GM12878 (cell line): Measurements from ENCODE around the gene TEKT5. TPM values are rescaled to one million over a fixed set of nuclear protein-coding genes. Genes with fewer than 3 reads are reported as not detected.

Source experiments
- ASH2L ChIP-seq: fragments of 300-600, 200-600 bp; sonication (generic); IDR thresholded peaks from 2 replicates; pipeline ENCODE4 v1.6.1; 2017; ENCODE audit warnings: low read depth, mild to moderate bottlenecking, borderline replicate concordance
- ATF3 ChIP-seq: IDR thresholded peaks from 2 replicates; pipeline ENCODE4 v1.6.1; 2011; ENCODE audit warnings: low read depth, mild to moderate bottlenecking, low read length, moderate library complexity, borderline replicate concordance; ENCODE audit errors: extremely low read depth
- BACH1 ChIP-seq: fragments of 450-650 bp; IDR thresholded peaks from 2 replicates; pipeline ENCODE4 v1.6.1; 2017; ENCODE audit warnings: mild to moderate bottlenecking, borderline replicate concordance
- BCLAF1 ChIP-seq: fragments of 450-650 bp; IDR thresholded peaks from 2 replicates; pipeline ENCODE4 v1.6.1; 2017; ENCODE audit warnings: antibody characterized with exemption, mild to moderate bottlenecking, moderate library complexity
- CBX5 ChIP-seq: sonication (generic); IDR thresholded peaks from 2 replicates; pipeline ENCODE4 v1.6.1; 2016; ENCODE audit warnings: low read depth, moderate library complexity, mild to moderate bottlenecking, inconsistent platforms
- CEBPB ChIP-seq, 2 experiments: fragments of 150-350 bp in 1 of 2; IDR thresholded peaks; 2 replicates each; pipeline ENCODE4 v1.6.1; 2012 to 2014; ENCODE audit warnings: low read depth in 2 of 2, low read length in 2 of 2, borderline replicate concordance in 1 of 2, inconsistent platforms in 1 of 2
- ESRRA ChIP-seq: IDR thresholded peaks from 2 replicates; pipeline ENCODE4 v1.6.1; 2012; ENCODE audit warnings: mild to moderate bottlenecking, low read length, improper control_type of control experiment
- ETV6 ChIP-seq, 2 experiments: fragments of 450-650 bp in 1 of 2; IDR thresholded peaks in 1 of 2; conservative IDR thresholded peaks in 1 of 2; 2 replicates each; pipeline ENCODE4 v1.6.1; 2014; ENCODE audit warnings: antibody characterized with exemption in 1 of 2, borderline replicate concordance in 1 of 2, low read depth in 1 of 2, mild to moderate bottlenecking in 1 of 2, moderate library complexity in 1 of 2
- FOXM1 ChIP-seq: IDR thresholded peaks from 2 replicates; pipeline ENCODE4 v1.6.1; 2012; ENCODE audit warnings: low read depth, mild to moderate bottlenecking, inconsistent platforms, low read length, moderate library complexity
- HDAC6 ChIP-seq: fragments of 200-600 bp; sonication (generic); IDR thresholded peaks from one replicate; pipeline ENCODE4 v1.8.0; 2017; ENCODE audit warnings: antibody characterized with exemption; ENCODE audit not compliant: unreplicated experiment
- IKZF2 ChIP-seq, 2 experiments: fragments of 450-650 bp; IDR thresholded peaks; 2 replicates each; pipeline ENCODE4 v1.6.1; 2017; ENCODE audit warnings: mild to moderate bottlenecking in 2 of 2, moderate library complexity in 2 of 2
- JUND ChIP-seq: IDR thresholded peaks from 2 replicates; pipeline ENCODE4 v1.6.1; 2012; ENCODE audit warnings: low read depth, mild to moderate bottlenecking, low read length, improper control_type of control experiment, moderate library complexity
- MTA2 ChIP-seq: fragments of 450-650 bp; IDR thresholded peaks from 2 replicates; pipeline ENCODE4 v1.6.1; 2016; ENCODE audit warnings: low read depth, mild to moderate bottlenecking, moderate library complexity
- MXI1 ChIP-seq: fragments of 150-350 bp; IDR thresholded peaks from 2 replicates; pipeline ENCODE4 v1.6.1; 2011; ENCODE audit warnings: low read depth, mild to moderate bottlenecking, inconsistent platforms, low read length, improper control_type of control experiment
- NR2F1 ChIP-seq: fragments of 450-650 bp; conservative IDR thresholded peaks from 2 replicates; pipeline ENCODE4 v1.6.1; 2017; ENCODE audit warnings: mild to moderate bottlenecking
- PAX8 ChIP-seq: fragments of 450-650 bp; IDR thresholded peaks from 2 replicates; pipeline ENCODE4 v1.6.1; 2017; ENCODE audit warnings: mild to moderate bottlenecking, moderate library complexity
- RAD51 ChIP-seq: fragments of 450-650 bp; IDR thresholded peaks from 2 replicates; pipeline ENCODE4 v1.6.1; 2016; ENCODE audit warnings: moderate library complexity, mild to moderate bottlenecking, inconsistent platforms
- REST ChIP-seq: IDR thresholded peaks from 2 replicates; pipeline ENCODE4 v1.6.1; 2012; ENCODE audit warnings: mild to moderate bottlenecking, low read depth, low read length
- SIX5 ChIP-seq: IDR thresholded peaks from 2 replicates; pipeline ENCODE4 v1.6.1; 2011; ENCODE audit warnings: mild to moderate bottlenecking, low read depth, low read length, moderate library complexity; ENCODE audit not compliant: severe bottlenecking
- SP1 ChIP-seq: IDR thresholded peaks from one replicate; pipeline ENCODE4 v1.6.1; 2011; ENCODE audit warnings: low read depth, low read length
- SREBF2 ChIP-seq: IDR thresholded peaks from 2 replicates; pipeline ENCODE4 v1.6.1; 2012; ENCODE audit warnings: mild to moderate bottlenecking, low read length
- STAT3 ChIP-seq: IDR thresholded peaks from 2 replicates; pipeline ENCODE4 v1.6.1; 2011; ENCODE audit warnings: low read depth, low read length, improper control_type of control experiment
- SUPT20H ChIP-seq: IDR thresholded peaks from 2 replicates; pipeline ENCODE4 v1.6.1; 2011; ENCODE audit warnings: low read depth, mild to moderate bottlenecking, low read length, moderate library complexity, borderline replicate concordance; ENCODE audit not compliant: control insufficient read depth
- TBL1XR1 ChIP-seq: IDR thresholded peaks from 2 replicates; pipeline ENCODE4 v1.6.1; 2012; ENCODE audit warnings: low read depth, low read length, improper control_type of control experiment
- TCF3 ChIP-seq: IDR thresholded peaks from 2 replicates; pipeline ENCODE4 v1.6.1; 2012; ENCODE audit warnings: low read depth, mild to moderate bottlenecking, low read length, borderline replicate concordance; ENCODE audit not compliant: insufficient read depth
- polyA plus RNA-seq, 11 experiments: library from polyadenylated mRNA; depleted of rRNA in 4 of 11; unstranded in 6 of 11; stranded (reverse) in 5 of 11; fragments of >200 nt; fragmentation: Nextera tagmentation in 4 of 11; fragmentation: Illumina TruSeq in 1 of 11; extraction: Ambion mirVana in 4 of 11; extraction: Trizol in 1 of 11; gene quantifications; 1 replicate in 1 of 11; 2 replicates in 10 of 11; pipeline versions ENCODE4 v1.2.1 to v1.2.3, GENCODE V29; 2011 to 2016; ENCODE audit warnings: inconsistent platforms in 2 of 11, missing spikeins in 2 of 11, low read depth in 1 of 11
- total RNA-seq, 4 experiments: library from RNA; depleted of rRNA in 3 of 4; stranded (reverse); fragments of >200 nt in 3 of 4; fragmentation: Illumina TruSeq in 1 of 4; extraction: Trizol in 1 of 4; gene quantifications; 2 replicates each; pipeline versions ENCODE4 v1.2.1 to v1.2.3, GENCODE V29; 2013 to 2021

The TEKT5 gene
- total and polyA plus RNA-seq, 10 of the 15 experiments (the other 5 are each of a cell fraction or from before 2014, with no cell fraction given), result 0.19 to 2.2 (median 0.68) TPM; not detected in 1

- TF ChIP-seq SREBF2 (peak; percentile 89), JUND (no peak), CBX5 (no peak), MXI1 (peak; percentile 100), BACH1 (peak; percentile 95), ETV6 (conservative IDR thresholded peaks at IDR 0.05 in 1 of 2, IDR thresholded peaks at IDR 0.05 in 1 of 2; ENCODE audit: borderline replicate concordance in 1 of 2, low read depth in 1 of 2) (no peak), BCLAF1 (no peak), FOXM1 (no peak), SUPT20H (no peak), ASH2L (no peak), SIX5 (no peak), RAD51 (no peak), NR2F1 (peak; percentile 90), ATF3 (no peak), CEBPB (IDR thresholded peaks at IDR 0.05; ENCODE audit: borderline replicate concordance in 1 of 2, low read depth in 2 of 2, low read length in 2 of 2) (no peak), ESRRA (no peak), MTA2 (peak; percentile 53; the same call in 1 of the 2 replicates), TCF3 (no peak), REST (no peak), STAT3 (no peak), TBL1XR1 (no peak), SP1 (no peak), PAX8 (no peak), HDAC6 (no peak), IKZF2 (IDR thresholded peaks at IDR 0.05) (peak in 1 of 2 experiments; percentile 56; a peak in 1 of 4 replicates)
Measured at GRCh38 chr16:10743610-10744369, 49.1 kb upstream of the TEKT5 start, which contains the start of gene NUBP1 (continued).
